ENCODE data around the gene KMT2A. TPM values are rescaled to one million over a fixed set of nuclear protein-coding genes. Genes with fewer than 3 reads are reported as not detected.
A peak's percentile ranks its signal among the peaks of the same experiment; 100 is the strongest.

Gene KMT2A
- total and polyA plus RNA-seq, 12 donors = 4.1 to 44.5 (median 34.6) TPM

- Histone ChIP-seq H3K4me1 (peaks cover 0 to 16% (median 10%) of the 10 kb centered on the region in 9 donors), H3K27me3 (no peaks in the 10 kb centered on the region), H3K4me3 (no peak overlapping the region), H3K36me3 (peaks cover 0 to under 1% (median 0%) of the 10 kb centered on the region in 9 donors), H3K9me3 (no peaks in the 10 kb centered on the region), H3K27ac (no peak overlapping the region)
- ATAC-seq (no peak), DNase-seq (no peak)
- WGBS, 2 donors = 72 to 87% methylated on average over 2 of the region's 2 CpGs
- no peak for TF ChIP-seq CTCF (IDR thresholded peaks at IDR 0.05)
- intact Hi-C loops (cut with DNase I) = loop anchor here in 1 of 10 donors (10.0 kb wide), 1 partner anchor 54 kb away; no protein-coding TSS in a partner anchor
Observed at GRCh38 chr11:118430956-118431355, 5.3 kb upstream of the KMT2A start.

GRCh38 chr11:118434123-118434552, 2.2 kb upstream of the KMT2A start:
- 9% methylated on average over 9 of the region's 9 CpGs for WGBS, 2 donors
- intact Hi-C loops (cut with DNase I) = loop anchor here in 3 of 10 donors (2.0 to 10.0 kb wide), 3 partner anchors 31 to 55 kb away; no protein-coding TSS in a partner anchor
- peak overlapping the region in 9 of 10 donors; percentile 84 to 100 (median 98) for H3K4me3 ChIP-seq

GRCh38 chr11:118434553-118435289, 1.6 kb upstream of the KMT2A start:
- Histone ChIP-seq H3K4me3 (peak overlapping the region; percentile 47 to 100 (median 97)), H3K27ac (peak overlapping the region in 9 of 10 donors; percentile 5 to 95 (median 93)), H3K9me3 (no peaks in the 10 kb centered on the region), H3K36me3 (peaks cover 0 to 3% (median 0%) of the 10 kb centered on the region in 9 donors), H3K27me3 (no peaks in the 10 kb centered on the region), H3K4me1 (peaks cover 4 to 40% (median 28%) of the 10 kb centered on the region in 9 donors)
- peak; percentile 17 to 34 for DNase-seq
- 0 to 1% methylated on average over 39 of the region's 39 CpGs for WGBS, 2 donors
- TF ChIP-seq CTCF (IDR thresholded peaks at IDR 0.05) = no peak
- ATAC-seq = peak in 5 of 8 donors; percentile 8 to 31 (median 12)
- intact Hi-C loops (cut with DNase I) = loop anchor here in 7 of 10 donors (2.0 to 10.0 kb wide), 5 partner anchors 32 to 54 kb away; partner anchors contain the start of gene ATP5MG (in 3 of the 7)

More at GRCh38 chr11:118434123-118434552, 2.2 kb upstream of the KMT2A start:
- ATAC-seq = no peak
- H3K4me1 ChIP-seq = peaks cover 4 to 34% (median 23%) of the 10 kb centered on the region in 9 donors
- no peaks in the 10 kb centered on the region for H3K27me3 ChIP-seq
- no peak overlapping the region for H3K27ac ChIP-seq
- no peak for DNase-seq
- peaks cover 0 to 3% (median 0%) of the 10 kb centered on the region in 9 donors for H3K36me3 ChIP-seq
- H3K9me3 ChIP-seq = no peaks in the 10 kb centered on the region
- TF ChIP-seq CTCF (IDR thresholded peaks at IDR 0.05) = no peak

GRCh38 chr11:118435290-118435892, 901 bp upstream of the KMT2A start:
- H3K27ac ChIP-seq = peak overlapping the region; percentile 78 to 95 (median 93)
- ATAC-seq (peak in 7 of 8 donors; percentile 7 to 55 (median 41)), DNase-seq (peak; percentile 33 to 49)
- intact Hi-C loops (cut with DNase I) = loop anchor here in 7 of 10 donors (2.0 to 10.0 kb wide), 5 partner anchors 33 to 53 kb away; partner anchors contain the start of gene ATP5MG (in 3 of the 7)
- peaks cover 4 to 47% (median 35%) of the 10 kb centered on the region in 9 donors for H3K4me1 ChIP-seq
- peak overlapping the region; percentile 47 to 100 (median 97) for H3K4me3 ChIP-seq
- no peaks in the 10 kb centered on the region for H3K9me3 ChIP-seq
- no peak for TF ChIP-seq CTCF (IDR thresholded peaks at IDR 0.05)
- 0 to 1% methylated on average over 33 to 34 of the region's 34 CpGs for WGBS, 2 donors
- peaks cover 0 to 7% (median 0%) of the 10 kb centered on the region in 9 donors for H3K36me3 ChIP-seq
- no peaks in the 10 kb centered on the region for H3K27me3 ChIP-seq

Measured in heart right ventricle (tissue), 16 donors.